HepG2 (cell line): Measurements from ENCODE around the gene ARHGAP22.

Experiments used
- ISX ChIP-seq: sonication (generic); formaldehyde crosslinking; conservative IDR thresholded peaks from 2 replicates; pipeline ENCODE4 v1.5.0; 2020; ENCODE audit warnings: missing genetic modification reagents
- ZFP1 ChIP-seq: IDR thresholded peaks from 2 replicates; pipeline ENCODE4 v1.6.1; 2016
- ZNF414 ChIP-seq: sonication (generic); formaldehyde crosslinking; IDR thresholded peaks from 2 replicates; pipeline ENCODE4 v1.5.0; 2020; ENCODE audit warnings: missing genetic modification reagents
- ZNF614 ChIP-seq: IDR thresholded peaks from 2 replicates; pipeline ENCODE4 v1.6.1; 2018; ENCODE audit warnings: missing biosample characterization, missing genetic modification reagents, inconsistent platforms, borderline replicate concordance
- TF ChIP-seq, protein P1 (sequence below): sonication (generic); formaldehyde crosslinking; IDR thresholded peaks from 2 replicates; pipeline ENCODE4 v1.5.0; 2020; ENCODE audit warnings: mild to moderate bottlenecking, missing genetic modification reagents, moderate library complexity

GRCh38 chr10:48447356-48448215 lies 157.3 kb downstream of the ARHGAP22 start:
- TF ChIP-seq ZFP1 (CRISPR knock-in tag) (no peak), ZNF414 (CRISPR knock-in tag) (no peak), ZNF614 (CRISPR knock-in tag) (no peak), ISX (CRISPR knock-in tag) (no peak)
- TF ChIP-seq, protein P1, sequence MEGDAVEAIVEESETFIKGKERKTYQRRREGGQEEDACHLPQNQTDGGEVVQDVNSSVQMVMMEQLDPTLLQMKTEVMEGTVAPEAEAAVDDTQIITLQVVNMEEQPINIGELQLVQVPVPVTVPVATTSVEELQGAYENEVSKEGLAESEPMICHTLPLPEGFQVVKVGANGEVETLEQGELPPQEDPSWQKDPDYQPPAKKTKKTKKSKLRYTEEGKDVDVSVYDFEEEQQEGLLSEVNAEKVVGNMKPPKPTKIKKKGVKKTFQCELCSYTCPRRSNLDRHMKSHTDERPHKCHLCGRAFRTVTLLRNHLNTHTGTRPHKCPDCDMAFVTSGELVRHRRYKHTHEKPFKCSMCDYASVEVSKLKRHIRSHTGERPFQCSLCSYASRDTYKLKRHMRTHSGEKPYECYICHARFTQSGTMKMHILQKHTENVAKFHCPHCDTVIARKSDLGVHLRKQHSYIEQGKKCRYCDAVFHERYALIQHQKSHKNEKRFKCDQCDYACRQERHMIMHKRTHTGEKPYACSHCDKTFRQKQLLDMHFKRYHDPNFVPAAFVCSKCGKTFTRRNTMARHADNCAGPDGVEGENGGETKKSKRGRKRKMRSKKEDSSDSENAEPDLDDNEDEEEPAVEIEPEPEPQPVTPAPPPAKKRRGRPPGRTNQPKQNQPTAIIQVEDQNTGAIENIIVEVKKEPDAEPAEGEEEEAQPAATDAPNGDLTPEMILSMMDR (CRISPR knock-in tag), result no peak
